B cell (primary cell): ENCODE measurements around the gene OGDH. TPM values are rescaled to one million over a fixed set of nuclear protein-coding genes. Genes with fewer than 3 reads are reported as not detected.

Experiments
- ATAC-seq: fragments of 200-7000 bp; cut with Tn5 transposase; one replicate; pipeline ENCODE4 v1.10.0; 2021; ENCODE audit warnings: low read depth, mild to moderate bottlenecking, moderate number of reproducible peaks, moderate library complexity
- CTCF ChIA-PET: fragments of 350-600 bp; sonication (Branson Sonifier 250); formaldehyde crosslinking; loops from one replicate; lab custom pipeline; 2021; ENCODE audit warnings: antibody characterized with exemption, inconsistent platforms; lab: Charles Lee
- POLR2A ChIA-PET: fragments of 350-600 bp; sonication (Branson Sonifier 250); formaldehyde crosslinking; loops from one replicate; lab custom pipeline; 2021; ENCODE audit warnings: antibody characterized with exemption; lab: Charles Lee
- DNase-seq: peaks from one replicate; pipeline ENCODE4 v3.0.0; 2013
- H2AFZ ChIP-seq: 2 replicates; pipeline ENCODE4 v1.6.1; 2012; ENCODE audit warnings: mild to moderate bottlenecking, low read depth, low read length; ENCODE audit not compliant: insufficient read depth, poor library complexity, severe bottlenecking
- H3K27ac ChIP-seq, 2 donors: 1 replicate in 1 of 2; 2 replicates in 1 of 2; pipeline ENCODE4 v1.5.1; 2012 to 2013; ENCODE audit warnings: low read length in 2 of 2, mild to moderate bottlenecking in 2 of 2, moderate library complexity in 1 of 2
- H3K27me3 ChIP-seq, 4 experiments: fragments of 200-600 bp in 1 of 4; sonication (generic) in 1 of 4; replicated peaks in 1 of 4; 1 replicate in 2 of 4; 2 replicates in 2 of 4; pipeline versions ENCODE4 v1.6.1 to v1.7.0; 2013 to 2016; ENCODE audit warnings: low read length in 3 of 4, mild to moderate bottlenecking in 2 of 4, mixed read lengths in 1 of 4, moderate library complexity in 1 of 4; ENCODE audit not compliant: insufficient read depth in 4 of 4, control insufficient read depth in 3 of 4; ENCODE audit errors: control extremely low read depth in 1 of 4
- H3K36me3 ChIP-seq, 2 experiments: replicated peaks in 1 of 2; 1 replicate in 1 of 2; 2 replicates in 1 of 2; pipeline versions ENCODE4 v1.6.1 to v1.7.1; 2013; ENCODE audit warnings: low read length in 1 of 2; ENCODE audit not compliant: insufficient read depth in 2 of 2, control insufficient read depth in 1 of 2; ENCODE audit errors: control extremely low read depth in 1 of 2, extremely low read depth in 1 of 2
- H3K4me1 ChIP-seq, 2 donors: fragments of 200-600 bp in 1 of 2; sonication (generic) in 1 of 2; 1 replicate in 1 of 2; 2 replicates in 1 of 2; pipeline versions ENCODE4 v1.5.1 to v1.6.1; 2013 to 2017; ENCODE audit warnings: low read length in 2 of 2; ENCODE audit not compliant: control insufficient read depth in 2 of 2, insufficient read depth in 2 of 2
- H3K4me2 ChIP-seq: replicated peaks from 2 replicates; pipeline ENCODE3; 2012; ENCODE audit warnings: mild to moderate bottlenecking, low read depth, low read length; ENCODE audit not compliant: poor library complexity, severe bottlenecking
- H3K4me3 ChIP-seq, 5 experiments: fragments of 200-600 bp in 1 of 5; sonication (generic) in 1 of 5; 1 replicate in 3 of 5; 2 replicates in 2 of 5; pipeline versions ENCODE4 v1.5.1 to v1.7.0; 2011 to 2016; ENCODE audit warnings: low read length in 4 of 5, mild to moderate bottlenecking in 4 of 5, low read depth in 2 of 5, control low read depth in 1 of 5, moderate library complexity in 1 of 5; ENCODE audit not compliant: insufficient read depth in 1 of 5; ENCODE audit errors: control extremely low read depth in 1 of 5, extremely low read depth in 1 of 5
- H3K79me2 ChIP-seq: fragments of 200-600 bp; sonication (generic); one replicate; pipeline ENCODE4 v1.6.0; 2016; ENCODE audit warnings: low read length; ENCODE audit not compliant: control insufficient read depth, insufficient read depth
- H3K9ac ChIP-seq: fragments of 200-600 bp; sonication (generic); 2 replicates; pipeline ENCODE4 v1.6.1; 2017; ENCODE audit warnings: mild to moderate bottlenecking, low read length, moderate library complexity
- H3K9me3 ChIP-seq, 3 donors: one replicate each; pipeline versions ENCODE4 v1.6.1 to v1.7.1; 2013; ENCODE audit warnings: low read length in 2 of 3; ENCODE audit not compliant: control insufficient read depth in 2 of 3, insufficient read depth in 1 of 3; ENCODE audit errors: control extremely low read depth in 1 of 3
- H4K20me1 ChIP-seq: 2 replicates; pipeline ENCODE4 v1.6.0; 2012; ENCODE audit warnings: mild to moderate bottlenecking, low read length; ENCODE audit not compliant: insufficient read depth, control insufficient read depth, poor library complexity, severe bottlenecking
- H3K27ac Mint-ChIP-seq: one replicate; pipeline ENCODE4 v1.8.0; 2021; ENCODE audit warnings: mixed read lengths
- H3K27me3 Mint-ChIP-seq: one replicate; pipeline ENCODE4 v1.8.0; 2021; ENCODE audit warnings: mixed read lengths
- H3K4me1 Mint-ChIP-seq: one replicate; pipeline ENCODE4 v1.8.0; 2021; ENCODE audit warnings: mixed read lengths
- H3K4me3 Mint-ChIP-seq: one replicate; pipeline ENCODE4 v1.8.0; 2021; ENCODE audit warnings: mixed read lengths
- H3K9me3 Mint-ChIP-seq: one replicate; pipeline ENCODE4 v1.8.0; 2022; ENCODE audit warnings: mixed read lengths; ENCODE audit not compliant: insufficient read depth
- EZH2 ChIP-seq: IDR thresholded peaks from 2 replicates; pipeline ENCODE4 v1.6.1; 2012; ENCODE audit warnings: borderline replicate concordance, low read depth, mild to moderate bottlenecking, moderate library complexity, low read length; ENCODE audit not compliant: insufficient read depth, poor library complexity, severe bottlenecking
- WGBS: methylation state at CpG from one replicate; pipeline ENCODE4 v1.1.5; 2013; ENCODE audit warnings: missing lambda C conversion rate; ENCODE audit not compliant: insufficient coverage; 5-methylcytosine and 5-hydroxymethylcytosine counted together
- intact Hi-C: fragments of 100-400 bp; cut with micrococcal nuclease; formaldehyde crosslinking; loops from one replicate; pipeline ENCODE4 v1.10.0; 2022
- polyA plus RNA-seq: library from polyadenylated mRNA; depleted of rRNA; stranded (reverse); fragments of >200 nt; gene quantifications from 2 replicates; pipeline ENCODE4 v1.2.3, GENCODE V29; 2012
- total RNA-seq, 2 donors: library from RNA; stranded (reverse); fragments of 120-200 nt in 1 of 2; gene quantifications; 1 replicate in 1 of 2; 2 replicates in 1 of 2; pipeline versions ENCODE4 v1.2.3 to v1.2.4, GENCODE V29; 2013 to 2022
- TF ChIP-seq, protein P1 (sequence below): fragments of 200-600 bp; IDR thresholded peaks from one replicate; pipeline ENCODE4 v1.8.0; 2022; ENCODE audit warnings: antibody characterized with exemption, mild to moderate bottlenecking

Gene OGDH
- total and polyA plus RNA-seq, 2 donors (not counting 1 experiment from before 2014, with no cell fraction given): 42.6 to 80.2 TPM

GRCh38 chr7:44711528-44711927 is 105.1 kb downstream of the OGDH start:
- 87% methylated on average over 5 of the region's 5 CpGs for WGBS
- H3K27ac ChIP-seq: no peak overlapping the region

GRCh38 chr7:44712012-44712411 is 105.6 kb downstream of the OGDH start:
- H3K27me3 ChIP-seq: no peaks in the 10 kb centered on the region
- Mint-ChIP-seq H3K27me3 (no peaks in the 10 kb centered on the region), H3K4me1 (no peaks in the 10 kb centered on the region), H3K27ac (no peak overlapping the region), H3K9me3 (no peaks in the 10 kb centered on the region), H3K4me3 (no peak overlapping the region)
- H3K79me2 ChIP-seq: no peaks in the 10 kb centered on the region
- H3K27ac ChIP-seq: no peak overlapping the region
- WGBS: 58% methylated on average over 5 of the region's 5 CpGs
- intact Hi-C loops: no loop called here
- ChIA-PET CTCF (no interaction called here), POLR2A (no interaction called here)
- no peaks in the 10 kb centered on the region for H3K4me1 ChIP-seq
- no peak overlapping the region for H3K9ac ChIP-seq
- H4K20me1 ChIP-seq: no peaks in the 10 kb centered on the region
- no peak for TF ChIP-seq EZH2
- TF ChIP-seq, protein P1, sequence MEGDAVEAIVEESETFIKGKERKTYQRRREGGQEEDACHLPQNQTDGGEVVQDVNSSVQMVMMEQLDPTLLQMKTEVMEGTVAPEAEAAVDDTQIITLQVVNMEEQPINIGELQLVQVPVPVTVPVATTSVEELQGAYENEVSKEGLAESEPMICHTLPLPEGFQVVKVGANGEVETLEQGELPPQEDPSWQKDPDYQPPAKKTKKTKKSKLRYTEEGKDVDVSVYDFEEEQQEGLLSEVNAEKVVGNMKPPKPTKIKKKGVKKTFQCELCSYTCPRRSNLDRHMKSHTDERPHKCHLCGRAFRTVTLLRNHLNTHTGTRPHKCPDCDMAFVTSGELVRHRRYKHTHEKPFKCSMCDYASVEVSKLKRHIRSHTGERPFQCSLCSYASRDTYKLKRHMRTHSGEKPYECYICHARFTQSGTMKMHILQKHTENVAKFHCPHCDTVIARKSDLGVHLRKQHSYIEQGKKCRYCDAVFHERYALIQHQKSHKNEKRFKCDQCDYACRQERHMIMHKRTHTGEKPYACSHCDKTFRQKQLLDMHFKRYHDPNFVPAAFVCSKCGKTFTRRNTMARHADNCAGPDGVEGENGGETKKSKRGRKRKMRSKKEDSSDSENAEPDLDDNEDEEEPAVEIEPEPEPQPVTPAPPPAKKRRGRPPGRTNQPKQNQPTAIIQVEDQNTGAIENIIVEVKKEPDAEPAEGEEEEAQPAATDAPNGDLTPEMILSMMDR: no peak
- no peaks in the 10 kb centered on the region for H3K9me3 ChIP-seq
- H2AFZ ChIP-seq: no peak overlapping the region
- no peak overlapping the region for H3K4me2 ChIP-seq
- ATAC-seq (no peak), DNase-seq (no peak)
- H3K36me3 ChIP-seq: peaks cover 0 to 24% of the 10 kb centered on the region in 2 experiments
- H3K4me3 ChIP-seq: no peak overlapping the region

More at GRCh38 chr7:44711528-44711927, 105.1 kb downstream of the OGDH start:
- TF ChIP-seq, protein P1: no peak
- TF ChIP-seq EZH2: no peak
- H3K9me3 ChIP-seq: no peaks in the 10 kb centered on the region
- H3K79me2 ChIP-seq: no peaks in the 10 kb centered on the region
- H4K20me1 ChIP-seq: no peaks in the 10 kb centered on the region
- Mint-ChIP-seq H3K9me3 (no peaks in the 10 kb centered on the region), H3K4me1 (no peaks in the 10 kb centered on the region), H3K4me3 (no peak overlapping the region), H3K27ac (no peak overlapping the region), H3K27me3 (no peaks in the 10 kb centered on the region)
- H3K4me1 ChIP-seq: no peaks in the 10 kb centered on the region
- ChIA-PET CTCF (no interaction called here), POLR2A (no interaction called here)
- ATAC-seq (no peak), DNase-seq (no peak)
- peaks cover 0 to 26% of the 10 kb centered on the region in 2 experiments for H3K36me3 ChIP-seq
- intact Hi-C loops: no loop called here
- no peak overlapping the region for H3K4me2 ChIP-seq
- H3K9ac ChIP-seq: no peak overlapping the region
- no peak overlapping the region for H2AFZ ChIP-seq
- no peaks in the 10 kb centered on the region for H3K27me3 ChIP-seq
- H3K4me3 ChIP-seq: no peak overlapping the region
